ENCODE measurements around the gene LAMC3.

Gene LAMC3

DNA sequence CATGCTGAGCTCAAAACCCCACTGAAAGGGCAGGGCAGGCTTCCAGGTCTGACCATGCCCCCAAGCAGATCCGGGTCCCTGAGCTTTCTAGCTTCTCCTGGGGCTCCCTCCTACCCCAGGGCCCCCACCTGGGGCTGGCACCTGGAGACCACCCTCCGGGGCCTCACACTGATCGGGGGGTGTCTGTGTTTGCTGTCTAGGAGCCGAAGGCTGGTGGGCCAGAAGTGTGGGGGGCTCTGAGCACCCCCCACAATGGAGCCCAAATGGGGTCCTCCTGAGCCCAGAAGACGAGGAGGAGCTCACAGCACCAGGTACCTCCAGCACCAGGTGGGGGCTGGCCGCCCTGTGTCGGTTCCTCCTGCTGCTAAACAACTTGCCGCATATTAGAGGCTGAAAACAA is 39.8 kb downstream of the LAMC3 start:
- no peak for DNase-seq

DNA sequence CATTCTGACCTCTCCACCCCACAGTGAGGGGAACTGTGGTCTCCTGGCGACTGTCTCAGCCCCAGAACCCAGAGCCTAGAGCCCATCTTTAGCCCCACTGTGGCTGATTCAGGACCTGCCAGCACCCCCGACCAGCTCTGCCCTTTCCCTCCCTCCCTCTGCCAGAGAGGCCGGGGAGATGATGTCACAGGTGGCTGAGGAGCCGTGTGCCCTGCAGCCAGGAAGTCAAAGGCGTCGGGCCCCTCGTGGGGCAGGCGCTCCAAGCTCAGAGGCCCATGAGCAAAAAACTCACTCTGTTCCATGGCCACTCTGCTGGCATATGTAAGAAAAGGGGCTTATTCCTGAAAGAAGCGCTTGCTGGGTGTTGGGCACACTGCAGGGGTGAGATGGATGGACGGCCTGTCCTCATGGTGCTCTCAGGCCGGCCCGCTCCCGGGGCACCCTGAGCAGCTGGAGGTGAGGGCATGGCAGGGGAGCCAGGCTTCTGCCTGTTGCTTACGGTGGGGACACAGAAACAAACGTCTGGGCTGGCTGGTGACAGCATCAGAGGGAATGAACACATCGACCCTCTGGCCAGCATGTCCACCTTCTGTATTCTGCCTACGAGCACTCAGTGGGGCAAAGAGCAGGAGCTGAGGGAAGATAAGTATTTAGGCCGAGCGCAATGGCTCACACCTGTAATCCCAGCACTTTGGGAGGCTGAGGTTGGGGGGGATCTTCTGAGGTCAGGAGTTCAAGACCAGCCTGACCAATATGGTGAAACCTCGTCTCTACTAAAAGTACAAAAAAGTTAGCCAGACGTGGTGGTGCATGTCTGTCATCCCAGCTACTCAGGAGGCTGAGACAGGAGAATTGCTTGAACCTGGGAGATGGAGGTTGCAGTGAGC is 41.1 kb downstream of the LAMC3 start:
- DNase-seq: no peak

DNA sequence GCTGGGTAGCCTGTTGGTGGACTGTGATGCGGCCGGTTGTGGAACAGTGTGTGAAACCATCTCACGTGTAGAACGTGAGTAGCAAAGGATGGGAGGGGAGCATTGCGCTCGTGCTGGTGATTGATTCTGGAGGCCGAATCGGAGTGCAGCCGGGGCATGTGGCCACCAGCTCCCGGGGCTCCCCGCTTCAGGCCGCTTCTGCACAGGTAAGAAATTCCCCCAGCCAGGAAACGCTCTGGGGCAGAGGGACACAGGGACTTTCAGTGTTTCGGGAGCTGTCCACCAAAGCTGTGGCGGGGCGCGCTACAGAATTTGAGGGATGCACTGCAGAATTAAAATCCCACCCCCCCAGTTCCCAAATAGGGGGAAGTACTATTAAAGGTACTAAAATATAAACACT is 41.9 kb downstream of the LAMC3 start:
- no peak for DNase-seq

DNA sequence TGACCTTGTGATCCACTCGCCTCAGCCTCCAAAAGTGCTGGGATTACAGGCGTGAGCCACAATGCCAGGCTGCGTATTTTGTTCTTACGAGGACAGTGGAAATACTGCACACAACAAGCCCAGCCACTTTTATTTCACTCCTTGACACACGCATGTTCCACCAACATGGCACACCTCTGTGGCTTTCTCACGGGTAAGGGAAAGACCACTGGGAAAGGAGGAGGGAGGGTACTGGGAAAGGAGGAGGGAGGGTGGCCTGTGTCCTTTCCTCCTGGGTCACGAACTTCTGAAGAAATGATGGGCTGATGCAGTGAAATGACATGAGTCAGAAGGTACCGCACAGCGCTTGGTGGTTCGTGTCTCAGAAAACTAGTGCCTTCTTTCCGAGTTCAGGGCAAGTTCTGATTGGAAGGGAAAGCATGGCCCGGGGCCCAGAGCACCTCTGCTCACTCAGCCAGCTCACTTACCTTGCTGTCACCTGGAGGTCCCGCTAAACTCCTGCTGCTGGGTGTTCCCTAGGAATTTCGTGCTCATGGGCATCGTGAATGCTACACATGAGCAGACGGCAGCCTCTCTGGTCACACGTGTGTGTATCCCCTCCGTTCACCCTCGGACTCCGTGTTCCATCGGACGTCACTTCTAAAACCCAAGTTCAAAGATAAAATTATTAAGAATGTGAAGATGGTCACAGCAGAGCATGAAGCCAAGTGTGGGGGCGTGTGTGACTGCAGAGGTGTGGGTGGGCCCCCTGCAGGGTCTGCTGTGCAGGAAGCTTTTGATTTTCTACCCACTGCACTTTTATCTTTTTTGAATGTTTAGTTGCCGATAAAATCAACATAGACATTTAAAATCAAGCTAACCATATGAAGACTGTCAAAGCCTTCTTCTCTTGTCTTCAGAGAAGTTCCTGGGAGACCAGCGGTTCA is 42.9 kb downstream of the LAMC3 start:
- no peak for DNase-seq

DNA sequence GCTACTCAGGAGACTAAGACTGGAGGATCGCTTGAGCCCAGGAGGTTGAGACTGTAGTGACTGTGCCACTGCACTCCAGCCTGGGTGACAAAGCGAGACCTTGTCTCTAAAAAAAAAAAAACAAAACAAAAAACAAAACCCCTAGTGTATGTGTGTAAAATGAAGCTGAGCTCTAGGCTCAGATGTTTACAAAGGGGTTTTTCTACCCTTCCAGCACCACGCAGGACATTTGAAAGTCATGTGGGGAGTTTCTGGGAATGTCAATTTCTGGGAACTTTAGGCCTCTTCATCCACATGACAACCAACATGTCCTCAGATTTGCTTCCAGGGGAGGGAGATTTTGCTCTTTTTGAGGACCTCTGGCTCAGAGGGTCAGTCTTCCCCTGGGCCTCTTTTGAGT is 44.9 kb downstream of the LAMC3 start:
- DNase-seq: no peak

DNA sequence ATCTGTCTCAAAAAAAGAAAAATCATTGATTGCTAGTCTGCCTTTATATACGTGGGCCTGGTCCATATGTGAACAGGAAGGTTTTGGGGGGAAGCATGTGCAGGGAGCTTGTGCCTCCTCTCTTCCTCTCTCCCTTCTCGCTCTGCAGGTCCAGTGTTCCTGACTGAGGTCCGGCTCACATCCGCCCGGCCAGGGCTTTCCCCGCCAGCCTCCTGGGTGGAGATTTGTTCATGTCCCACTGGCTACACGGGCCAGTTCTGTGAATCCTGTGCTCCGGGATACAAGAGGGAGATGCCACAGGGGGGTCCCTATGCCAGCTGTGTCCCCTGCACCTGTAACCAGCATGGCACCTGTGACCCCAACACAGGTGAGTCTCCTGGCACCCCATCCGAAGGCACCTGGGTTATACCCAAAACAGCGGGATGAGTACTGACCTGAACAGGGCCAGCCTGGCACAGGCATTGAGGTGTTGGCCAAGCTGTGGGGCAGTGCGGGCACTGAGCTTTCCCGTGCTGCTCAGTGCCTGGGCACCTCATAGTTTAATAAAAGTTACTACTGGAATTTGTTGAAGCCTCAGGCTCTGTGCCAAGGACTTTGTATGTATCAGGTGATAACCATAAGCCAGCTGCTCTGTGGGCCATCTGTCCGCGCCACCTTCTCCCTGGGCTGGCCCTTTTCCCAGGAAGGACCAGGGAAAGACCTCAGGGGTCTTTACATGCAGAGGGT is 48.0 kb downstream of the LAMC3 start:
- DNase-seq: no peak

GRCh38 chr9:131060900-131061630 is 52.1 kb downstream of the LAMC3 start:
- DNase-seq: no peak

GRCh38 chr9:131062969-131063368 is 54.0 kb downstream of the LAMC3 start:
- no peak for DNase-seq

DNA sequence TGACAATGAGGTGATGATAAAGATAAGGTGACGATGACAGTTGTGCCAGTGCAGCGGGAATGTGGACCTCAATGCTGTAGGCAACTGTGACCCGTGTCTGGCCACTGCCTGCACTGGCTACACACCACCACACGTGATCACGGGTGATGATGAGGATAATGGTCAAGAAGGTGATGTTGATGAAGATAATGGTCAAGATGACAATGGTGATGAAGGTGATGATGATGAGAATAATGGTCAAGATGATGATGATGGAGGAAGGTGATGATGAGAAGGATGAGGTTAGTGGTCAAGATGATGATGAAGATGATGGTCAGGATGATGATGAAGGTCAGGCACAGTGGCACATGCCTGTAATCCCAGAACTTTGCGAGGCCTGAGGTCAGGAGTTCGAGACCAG is 56.6 kb downstream of the LAMC3 start:
- DNase-seq: no peak

DNA sequence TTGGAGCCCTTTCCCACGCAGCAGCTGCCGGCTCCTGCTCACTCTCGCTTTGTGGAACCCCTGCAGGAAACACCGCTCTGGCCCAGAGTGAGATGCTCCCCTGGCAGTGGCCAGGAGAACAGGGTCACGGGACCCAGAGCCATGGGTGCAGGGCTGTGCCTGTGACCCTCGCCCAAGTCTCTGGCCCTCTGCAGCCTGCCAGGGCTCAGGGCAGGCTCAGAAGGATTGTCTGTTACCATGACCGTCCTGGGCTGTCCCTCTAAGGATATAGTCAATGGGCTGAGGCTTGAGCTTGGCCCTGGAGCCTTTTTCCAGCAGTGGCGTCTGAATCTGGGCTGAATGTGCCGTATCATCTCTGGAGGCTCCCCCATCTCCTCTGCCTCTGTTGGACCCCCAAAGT is 58.7 kb downstream of the LAMC3 start:
- no peak for DNase-seq

DNA sequence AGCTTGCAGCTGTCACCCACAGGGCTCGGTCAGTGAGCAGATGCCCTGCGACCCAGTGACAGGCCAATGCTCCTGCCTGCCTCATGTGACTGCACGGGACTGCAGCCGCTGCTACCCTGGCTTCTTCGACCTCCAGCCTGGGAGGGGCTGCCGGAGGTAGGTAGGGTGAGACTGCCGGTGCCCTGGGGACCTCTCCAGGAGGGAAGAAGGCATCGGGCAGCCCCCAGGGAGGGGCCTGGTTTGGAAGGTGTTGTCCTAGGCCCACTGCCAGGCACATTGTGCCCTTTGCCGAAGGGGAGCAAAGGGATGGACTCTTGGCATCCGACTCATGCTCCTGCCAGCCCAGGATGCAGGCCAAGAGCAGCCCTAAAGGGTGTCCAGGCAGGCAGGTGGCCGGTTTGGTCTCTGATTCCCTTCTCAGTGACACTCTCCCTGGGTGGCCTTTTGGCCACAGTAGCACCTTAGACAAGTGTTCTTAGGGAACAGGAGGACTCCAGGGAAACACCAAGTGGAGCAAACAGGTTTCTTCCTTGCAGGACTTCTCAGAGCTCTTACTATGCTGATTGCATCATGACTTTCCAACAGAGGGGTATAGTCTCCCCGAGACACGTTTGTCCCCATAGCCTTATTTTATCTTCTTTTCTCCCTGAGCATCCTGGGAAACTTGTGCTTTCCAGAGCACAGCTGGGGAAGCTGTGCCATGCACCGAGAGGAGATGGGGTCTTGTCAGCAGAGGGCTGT is 59.3 kb downstream of the LAMC3 start:
- DNase-seq: no peak

DNA sequence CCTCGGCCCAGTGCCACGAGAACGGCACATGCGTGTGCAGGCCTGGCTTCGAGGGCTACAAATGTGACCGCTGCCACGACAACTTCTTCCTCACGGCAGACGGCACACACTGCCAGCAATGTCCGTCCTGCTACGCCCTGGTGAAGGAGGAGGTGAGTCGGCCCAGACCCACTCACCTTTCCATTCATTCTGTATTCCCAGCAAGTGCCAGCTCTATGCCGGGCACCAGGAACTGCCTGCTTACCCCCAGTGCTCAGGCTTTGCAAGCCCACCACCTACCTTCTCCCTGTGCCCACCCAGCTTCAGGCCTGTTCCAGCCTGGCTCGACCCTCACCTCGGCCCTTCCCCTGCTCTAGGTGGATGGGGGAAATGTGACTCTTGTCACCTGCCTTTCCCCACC is 60.7 kb downstream of the LAMC3 start:
- no peak for DNase-seq

GRCh38 chr9:131072107-131072870 is 63.3 kb downstream of the LAMC3 start:
- no peak for DNase-seq

GRCh38 chr9:131072871-131073237 is 63.9 kb downstream of the LAMC3 start:
- no peak for DNase-seq

DNA sequence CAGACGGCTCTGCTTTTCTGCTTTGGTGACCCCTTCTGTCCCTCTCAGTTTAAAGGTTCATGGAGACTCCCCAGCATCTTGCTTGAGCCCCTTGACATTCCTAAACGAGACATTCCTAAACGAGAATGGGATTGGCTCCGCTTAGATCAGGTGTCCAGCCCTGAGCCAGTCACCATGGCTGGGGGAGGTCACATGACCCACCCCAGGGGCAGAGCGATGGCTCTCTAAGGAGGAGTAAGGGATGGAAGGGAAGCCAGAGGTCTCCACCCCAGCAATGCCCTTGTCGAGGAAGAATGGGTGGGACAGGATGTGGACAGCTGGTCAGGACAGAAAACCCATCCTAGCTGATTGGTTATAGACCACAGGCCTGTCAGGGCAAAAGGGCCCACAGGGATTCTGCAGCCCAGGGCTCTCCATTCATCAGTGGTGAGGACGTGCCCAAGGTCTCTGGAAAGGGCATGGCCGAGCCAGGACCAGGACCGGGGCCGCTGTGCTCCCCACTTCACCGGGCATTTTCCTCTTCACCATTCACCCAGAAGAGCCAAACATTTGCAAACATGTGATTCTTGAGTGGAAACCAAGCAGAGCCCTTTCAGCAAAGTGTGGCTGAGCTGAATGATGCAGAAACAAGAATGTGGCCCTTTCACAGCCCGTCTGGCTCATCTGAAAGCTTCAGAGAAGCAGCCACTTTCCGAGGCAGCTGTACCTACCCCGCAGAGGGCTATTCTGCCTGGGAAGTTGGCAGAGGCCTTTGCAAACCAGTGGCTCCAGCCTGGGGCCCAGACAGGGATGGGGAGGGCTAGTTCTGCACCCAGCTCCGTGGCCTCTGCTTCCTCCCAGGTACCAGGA is 67.6 kb downstream of the LAMC3 start:
- no peak for DNase-seq

DNA sequence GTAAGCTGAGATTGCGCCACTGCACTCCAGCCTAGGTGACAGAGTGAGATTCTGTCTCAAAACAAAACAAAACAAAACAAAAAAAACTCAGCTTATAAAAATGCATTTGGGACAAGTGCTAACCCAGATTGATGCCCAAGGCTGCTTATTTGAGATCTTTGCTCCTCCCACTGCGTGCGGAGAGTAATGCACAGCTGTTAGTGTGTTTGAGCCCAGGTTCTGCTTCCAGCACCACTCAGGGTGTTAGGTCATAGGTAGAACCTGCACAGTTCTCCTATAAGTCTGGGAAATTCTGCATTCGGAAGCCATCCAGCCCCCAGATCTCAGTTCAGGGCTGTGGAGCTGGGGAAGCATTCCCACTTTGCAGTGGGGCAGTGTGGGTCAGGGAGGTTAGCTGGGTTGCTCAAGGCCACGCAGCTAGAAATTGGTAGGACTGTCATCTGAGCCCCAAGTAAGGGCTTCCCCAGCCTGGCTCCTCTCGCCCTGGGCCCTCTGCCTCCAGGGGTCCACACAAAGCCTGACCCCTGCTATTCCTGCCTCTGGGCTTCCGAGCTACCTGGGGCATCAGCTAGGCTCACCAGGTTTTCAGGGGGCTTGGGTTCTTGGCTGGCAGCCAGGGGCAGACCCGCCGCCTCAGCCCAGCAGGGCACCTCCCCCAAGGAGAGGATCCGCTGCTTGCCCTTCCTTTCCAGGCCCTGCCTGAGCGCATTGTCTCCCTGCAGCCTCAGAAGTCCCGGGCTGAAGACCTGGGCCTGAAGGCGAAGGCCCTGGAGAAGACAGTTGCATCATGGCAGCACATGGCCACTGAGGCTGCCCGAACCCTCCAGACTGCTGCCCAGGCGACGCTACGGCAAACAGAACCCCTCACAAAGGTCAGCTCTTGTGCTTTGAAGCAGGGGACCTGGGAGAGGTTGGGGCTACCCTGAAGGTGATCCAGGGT is 69.7 kb downstream of the LAMC3 start:
- DNase-seq: no peak

GRCh38 chr9:131080589-131080988 is 71.6 kb downstream of the LAMC3 start:
- DNase-seq: no peak

- DNase-seq: no peak
Measured at GRCh38 chr9:131081868-131082267, 72.9 kb downstream of the LAMC3 start.
